ENCODE data around the gene PTPRH.
A peak's percentile ranks its signal among the peaks of the same experiment; 100 is the strongest.
"Not testable (repeated sequence)": the region's sequence is repeated elsewhere in the genome, so short reads cannot be mapped to it uniquely, and the experiment has no call there.

Gene PTPRH

GRCh38 chr19:55179606-55180484 is 29.5 kb downstream of the PTPRH start, which contains the start of gene SYT5:
Gene SYT5, minus strand, starts transcription at chr19:55180289. Its CDS starts 1,248 bp downstream, at chr19:55179041.
- peak; percentile 52 for DNase-seq (ENCODE audit: low spot score)

- DNase-seq (ENCODE audit: low spot score) = peak; percentile 81
Observed at GRCh38 chr19:55178781-55179599, 30.3 kb downstream of the PTPRH start.

GRCh38 chr19:55176076-55176475 is 33.2 kb downstream of the PTPRH start:
- no peak for DNase-seq (ENCODE audit: low spot score)

GRCh38 chr19:55175117-55175867 is 34.0 kb downstream of the PTPRH start:
- no peak for DNase-seq (ENCODE audit: low spot score)

GRCh38 chr19:55174425-55175116 is 34.7 kb downstream of the PTPRH start:
- no peak for DNase-seq (ENCODE audit: low spot score)

GRCh38 chr19:55173714-55174409 is 35.4 kb downstream of the PTPRH start:
- no peak for DNase-seq (ENCODE audit: low spot score)

- no peak for DNase-seq (ENCODE audit: low spot score)
Observed at GRCh38 chr19:55173186-55173713, 36.1 kb downstream of the PTPRH start.

GRCh38 chr19:55172741-55173140 is 36.6 kb downstream of the PTPRH start:
- DNase-seq (ENCODE audit: low spot score) = no peak

GRCh38 chr19:55172318-55172717 is 37.0 kb downstream of the PTPRH start:
- DNase-seq (ENCODE audit: low spot score) = not testable (repeated sequence)

- DNase-seq (ENCODE audit: low spot score) = no peak
Observed at GRCh38 chr19:55171440-55171839, 37.9 kb downstream of the PTPRH start.

- no peak for DNase-seq (ENCODE audit: low spot score)
Observed at GRCh38 chr19:55169136-55169535, 40.2 kb downstream of the PTPRH start.

- DNase-seq (ENCODE audit: low spot score) = peak; percentile 95
Observed at GRCh38 chr19:55166530-55167268, 42.6 kb downstream of the PTPRH start, which contains the start of gene DNAAF3. Gene DNAAF3, minus strand, starts transcription at chr19:55166613. Its CDS starts 200 bp downstream, at chr19:55166413.

- peak; percentile 55 for DNase-seq (ENCODE audit: low spot score)
Observed at GRCh38 chr19:55165952-55166529, 43.3 kb downstream of the PTPRH start.

GRCh38 chr19:55161571-55162322 is 47.6 kb downstream of the PTPRH start:
- DNase-seq (ENCODE audit: low spot score) = no peak

- DNase-seq (ENCODE audit: low spot score) = no peak
Observed at GRCh38 chr19:55160986-55161365, 48.3 kb downstream of the PTPRH start.

GRCh38 chr19:55160128-55160985 is 48.9 kb downstream of the PTPRH start:
- peak; percentile 51 for DNase-seq (ENCODE audit: low spot score)

- no peak for DNase-seq (ENCODE audit: low spot score)
Observed at GRCh38 chr19:55158848-55159749, 50.2 kb downstream of the PTPRH start.
